RWPE2 (cell line): ENCODE results near the gene ST6GALNAC5.

Source experiments
- ATAC-seq: fragments of 200-7000 bp; cut with Tn5 transposase; 3 replicates; pipeline ENCODE4 v1.9.1; 2021; ENCODE audit warnings: low read depth
- DNase-seq: peaks from one replicate; pipeline ENCODE4 v3.0.0-alpha.2; 2020; ENCODE audit warnings: low spot score
- H3K27ac ChIP-seq: fragments of 450-650 bp; 2 replicates; pipeline ENCODE4 v1.5.1; 2017; ENCODE audit warnings: mild to moderate bottlenecking; ENCODE audit not compliant: poor library complexity, severe bottlenecking
- H3K27me3 ChIP-seq: fragments of 250-450 bp; sonication (Bioruptor Pico); 2 replicates; pipeline ENCODE4 v1.5.1; 2021; ENCODE audit warnings: mild to moderate bottlenecking, moderate library complexity; ENCODE audit not compliant: insufficient read depth, poor library complexity, severe bottlenecking
- H3K36me3 ChIP-seq: fragments of 250-450 bp; sonication (Bioruptor Pico); 2 replicates; pipeline ENCODE4 v1.5.1; 2020; ENCODE audit warnings: low read depth, mild to moderate bottlenecking, moderate library complexity
- H3K4me1 ChIP-seq: fragments of 250-450 bp; sonication (Bioruptor Pico); 2 replicates; pipeline ENCODE4 v1.5.1; 2021; ENCODE audit warnings: mild to moderate bottlenecking, moderate library complexity; ENCODE audit not compliant: insufficient read depth, poor library complexity, severe bottlenecking
- H3K4me3 ChIP-seq: fragments of 250-450 bp; sonication (Bioruptor Pico); 2 replicates; pipeline ENCODE4 v1.5.1; 2021; ENCODE audit warnings: mild to moderate bottlenecking, moderate library complexity; ENCODE audit not compliant: severe bottlenecking
- H3K9me3 ChIP-seq: fragments of 250-450 bp; sonication (Bioruptor Pico); 2 replicates; pipeline ENCODE4 v1.5.1; 2021; ENCODE audit warnings: mild to moderate bottlenecking, moderate library complexity; ENCODE audit not compliant: severe bottlenecking
- CTCF ChIP-seq: fragments of 450-650 bp; IDR thresholded peaks from one replicate; pipeline ENCODE4 v1.5.1; 2017; ENCODE audit warnings: mild to moderate bottlenecking, moderate library complexity; ENCODE audit not compliant: poor library complexity, severe bottlenecking

The ST6GALNAC5 gene

GRCh38 chr1:76827066-76827465 is 40.2 kb upstream of the ST6GALNAC5 start:
- no peak for ATAC-seq
- DNase-seq: no peak
- Histone ChIP-seq H3K27ac (no peak overlapping the region), H3K9me3 (no peaks in the 10 kb centered on the region), H3K4me3 (no peak overlapping the region), H3K36me3 (no peaks in the 10 kb centered on the region), H3K27me3 (peaks cover 3% of the 10 kb centered on the region), H3K4me1 (no peaks in the 10 kb centered on the region)
- no peak for TF ChIP-seq CTCF

GRCh38 chr1:76830373-76830772 is 36.9 kb upstream of the ST6GALNAC5 start:
- ATAC-seq (no peak), DNase-seq (no peak)
- no peak for TF ChIP-seq CTCF
- H3K4me3 ChIP-seq: no peak overlapping the region
- no peak overlapping the region for H3K27ac ChIP-seq
- no peaks in the 10 kb centered on the region for H3K36me3 ChIP-seq
- no peaks in the 10 kb centered on the region for H3K9me3 ChIP-seq
- H3K4me1 ChIP-seq: no peaks in the 10 kb centered on the region
- H3K27me3 ChIP-seq: no peaks in the 10 kb centered on the region

GRCh38 chr1:76832521-76832920 is 34.8 kb upstream of the ST6GALNAC5 start:
- Histone ChIP-seq H3K27me3 (no peaks in the 10 kb centered on the region), H3K36me3 (no peaks in the 10 kb centered on the region), H3K27ac (no peak overlapping the region), H3K4me1 (no peaks in the 10 kb centered on the region), H3K4me3 (no peak overlapping the region), H3K9me3 (no peaks in the 10 kb centered on the region)
- no peak for ATAC-seq
- no peak for DNase-seq
- TF ChIP-seq CTCF: no peak

GRCh38 chr1:76833151-76833550 is 34.1 kb upstream of the ST6GALNAC5 start:
- no peaks in the 10 kb centered on the region for H3K36me3 ChIP-seq
- no peak overlapping the region for H3K4me3 ChIP-seq
- no peak for TF ChIP-seq CTCF
- ATAC-seq: no peak
- DNase-seq: no peak
- H3K4me1 ChIP-seq: no peaks in the 10 kb centered on the region
- H3K9me3 ChIP-seq: no peaks in the 10 kb centered on the region
- no peaks in the 10 kb centered on the region for H3K27me3 ChIP-seq
- H3K27ac ChIP-seq: no peak overlapping the region

GRCh38 chr1:76833856-76834255 is 33.4 kb upstream of the ST6GALNAC5 start:
- H3K4me1 ChIP-seq: no peaks in the 10 kb centered on the region
- no peak overlapping the region for H3K27ac ChIP-seq
- H3K36me3 ChIP-seq: no peaks in the 10 kb centered on the region
- no peak overlapping the region for H3K4me3 ChIP-seq
- DNase-seq (no peak), ATAC-seq (no peak)
- no peak for TF ChIP-seq CTCF
- H3K27me3 ChIP-seq: no peaks in the 10 kb centered on the region
- no peaks in the 10 kb centered on the region for H3K9me3 ChIP-seq
